ENCODE data around the gene VPS33A. TPM values are rescaled to one million over a fixed set of nuclear protein-coding genes. Genes with fewer than 3 reads are reported as not detected.

Gene VPS33A
- total and polyA plus RNA-seq, 2 of the 8 experiments (the other 6 are each of a cell fraction or from before 2014, with no cell fraction given): 16.4 to 41.8 TPM

- Histone ChIP-seq H2AFZ (ENCODE audit: low read length) (no peak overlapping the region), H3K4ac (replicated peaks; ENCODE audit: insufficient read length, low read depth, low read length) (no peak overlapping the region), H3K18ac (ENCODE audit: extremely low read depth, low read length) (no peak overlapping the region), H3K4me3 (ENCODE audit: extremely low read depth in 1 of 4, insufficient read depth in 2 of 4, low read depth in 3 of 4, low read length in 4 of 4) (no peak overlapping the region), H3K56ac (replicated peaks; ENCODE audit: insufficient read length, low read depth, low read length) (no peak overlapping the region), H3K79me1 (ENCODE audit: low read depth, low read length) (no peaks in the 10 kb centered on the region; the same call in none of the 2 replicates), H4K8ac (ENCODE audit: extremely low read depth, insufficient read depth, low read length) (no peak overlapping the region), H3K79me2 (ENCODE audit: control insufficient read depth in 1 of 2, insufficient read depth in 2 of 2, low read length in 2 of 2) (peaks cover 0 to 16% of the 10 kb centered on the region in 2 experiments; a peak in 2 of 4 replicates), H3K23me2 (ENCODE audit: low read depth, low read length) (no peaks in the 10 kb centered on the region), H4K5ac (ENCODE audit: insufficient read length, low read depth, low read length) (no peak overlapping the region), H3K9ac (replicated peaks in 1 of 4; ENCODE audit: extremely low read depth in 1 of 4, low read depth in 3 of 4, low read length in 3 of 4) (no peak overlapping the region), H3K14ac (ENCODE audit: insufficient read length) (no peak overlapping the region), H3K36me3 (ENCODE audit: control insufficient read depth in 2 of 4, insufficient read depth in 4 of 4, low read length in 3 of 4) (peaks cover 32 to 82% (median 62%) of the 10 kb centered on the region in 4 experiments), H2BK20ac (ENCODE audit: low read length) (no peak overlapping the region), H2BK15ac (ENCODE audit: low read length) (no peak overlapping the region), H3K27me3 (replicated peaks in 1 of 4; ENCODE audit: control insufficient read depth in 3 of 4, extremely low read depth in 1 of 4, insufficient read depth in 3 of 4, low read length in 3 of 4) (no peaks in the 10 kb centered on the region), H3K9me3 (ENCODE audit: insufficient read depth in 2 of 2, low read depth in 1 of 2, low read length in 1 of 2) (no peaks in the 10 kb centered on the region), H3K4me1 (replicated peaks in 1 of 4; ENCODE audit: control insufficient read depth in 3 of 4, insufficient read depth in 4 of 4, low read length in 3 of 4) (no peaks in the 10 kb centered on the region), H2BK12ac (ENCODE audit: low read depth, low read length) (no peak overlapping the region), H4K91ac (replicated peaks; ENCODE audit: insufficient read length, low read length) (no peak overlapping the region), H4K20me1 (replicated peaks in 1 of 2; ENCODE audit: control insufficient read depth in 1 of 2, insufficient read depth in 2 of 2, low read length in 2 of 2) (peaks cover 0 to 2% of the 10 kb centered on the region in 2 experiments), H2BK5ac (ENCODE audit: low read depth, low read length) (no peak overlapping the region), H3K27ac (ENCODE audit: low read depth, low read length) (no peak overlapping the region), H3K4me2 (ENCODE audit: insufficient read depth in 1 of 2, low read depth in 2 of 2, low read length in 2 of 2) (no peak overlapping the region), H2AK5ac (ENCODE audit: low read depth, low read length) (no peak overlapping the region), H2BK120ac (replicated peaks; ENCODE audit: low read depth, low read length) (no peak overlapping the region), H3K23ac (ENCODE audit: insufficient read length) (no peak overlapping the region)
- DNase-seq (ENCODE audit: low read depth in 1 of 2, low spot score in 2 of 2) (no peak), FAIRE-seq (no peak)
- POLR2A ChIA-PET (ENCODE audit: partially characterized antibody): interaction anchor here (15.7 to 17.6 kb wide), 2 partner anchors 5 to 8 kb away, joined by 230 read pairs; partner anchors contain the start of genes B3GNT4 and DIABLO
- CTCF ChIA-PET (ENCODE audit: partially characterized antibody): interaction anchor here (0.6 to 3.0 kb wide), 10 partner anchors 9 to 835 kb away, joined by 3 to 15 read pairs (median 3); partner anchors contain the start of gene LRRC43
- WGBS, 2 experiments (ENCODE audit: extremely low coverage in 1 of 2, insufficient coverage in 1 of 2, insufficient read length in 1 of 2, insufficient replicate concordance in 2 of 2, low coverage in 1 of 2, low lambda C conversion rate in 2 of 2, missing lambda C conversion rate in 1 of 2): 91% methylated on average over 5 of the region's 5 CpGs; no CpG with 5 or more reads in 1 of the 2 experiments
- TF ChIP-seq TCF12 (IDR thresholded peaks at IDR 0.05; ENCODE audit: low read depth, low read length) (no peak), KDM5A (IDR thresholded peaks at IDR 0.05; ENCODE audit: low read length) (no peak), RBBP5 (IDR thresholded peaks at IDR 0.05; ENCODE audit: borderline replicate concordance, low read depth, low read length) (no peak), HDAC2 (IDR thresholded peaks at IDR 0.05; ENCODE audit: borderline replicate concordance in 1 of 2, low read depth in 2 of 2, low read length in 2 of 2) (no peak), SIX5 (IDR thresholded peaks at IDR 0.05; ENCODE audit: low read depth, low read length) (no peak), JUND (IDR thresholded peaks at IDR 0.05; ENCODE audit: low read length) (no peak), CEBPB (IDR thresholded peaks at IDR 0.05; ENCODE audit: low read depth, low read length) (no peak), NRF1 (IDR thresholded peaks at IDR 0.05; ENCODE audit: low read depth, low read length) (no peak), TEAD4 (IDR thresholded peaks at IDR 0.05; ENCODE audit: low read depth, low read length) (no peak), SIN3A (conservative IDR thresholded peaks at IDR 0.05 in 1 of 2, IDR thresholded peaks at IDR 0.05 in 1 of 2; ENCODE audit: low read depth in 1 of 2, low read length in 2 of 2) (no peak), KDM1A (IDR thresholded peaks at IDR 0.05; ENCODE audit: borderline replicate concordance, low read length) (no peak), SP1 (IDR thresholded peaks at IDR 0.05; ENCODE audit: low read depth, low read length) (no peak), RFX5 (IDR thresholded peaks at IDR 0.05; ENCODE audit: borderline replicate concordance, low read depth, low read length) (no peak), CTBP2 (IDR thresholded peaks at IDR 0.05; ENCODE audit: borderline replicate concordance, insufficient read depth, insufficient read length, low read length) (no peak)
Observed at GRCh38 chr12:122215771-122216170, 50.5 kb downstream of the VPS33A start.
